Vagina (tissue), 2 donors: Measurements from ENCODE around the gene TYW5.

Source experiments
- POLR2A ChIP-seq, 2 donors: fragments of 450-650 bp; IDR thresholded peaks; one replicate each; pipeline ENCODE4 v1.6.1; 2017; ENCODE audit warnings: antibody characterized with exemption in 2 of 2, mild to moderate bottlenecking in 2 of 2, moderate library complexity in 2 of 2
- POLR2AphosphoS5 ChIP-seq, 2 donors: sonication (generic); formaldehyde crosslinking; IDR thresholded peaks; one replicate each; pipeline ENCODE4 v1.9.0; 2017; ENCODE audit warnings: antibody characterized with exemption in 2 of 2, mild to moderate bottlenecking in 2 of 2, low read depth in 1 of 2; ENCODE audit not compliant: insufficient read depth in 1 of 2
- TF ChIP-seq, protein P1 (sequence below), 3 experiments: fragments of 450-650 bp in 2 of 3; fragments of 200-600 bp in 1 of 3; sonication (generic) in 1 of 3; IDR thresholded peaks; one replicate each; pipeline ENCODE4 v1.5.1; 2017 to 2019; ENCODE audit warnings: antibody characterized with exemption in 3 of 3, mild to moderate bottlenecking in 2 of 3, moderate library complexity in 2 of 3

DNA sequence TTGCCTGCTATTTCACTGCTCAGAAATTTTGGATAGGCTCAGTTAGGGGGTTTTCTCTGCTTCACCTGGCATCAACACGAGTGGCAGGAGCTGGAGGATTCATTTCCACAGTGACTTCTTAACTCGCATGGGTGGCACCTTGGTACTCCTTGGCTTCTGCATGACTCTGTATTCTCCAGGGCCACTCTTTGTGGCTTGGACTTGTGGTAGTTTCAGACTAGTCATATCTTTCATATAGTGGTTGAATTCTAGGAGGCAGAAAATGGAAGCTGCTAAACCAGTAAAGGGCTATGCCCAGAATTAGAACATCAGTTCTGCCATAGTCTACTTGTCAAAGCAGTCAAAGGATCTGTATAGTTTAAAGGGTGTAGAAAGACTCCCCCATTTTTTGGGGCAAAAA lies 6.9 kb upstream of the TYW5 start:
- TF ChIP-seq, protein P1, sequence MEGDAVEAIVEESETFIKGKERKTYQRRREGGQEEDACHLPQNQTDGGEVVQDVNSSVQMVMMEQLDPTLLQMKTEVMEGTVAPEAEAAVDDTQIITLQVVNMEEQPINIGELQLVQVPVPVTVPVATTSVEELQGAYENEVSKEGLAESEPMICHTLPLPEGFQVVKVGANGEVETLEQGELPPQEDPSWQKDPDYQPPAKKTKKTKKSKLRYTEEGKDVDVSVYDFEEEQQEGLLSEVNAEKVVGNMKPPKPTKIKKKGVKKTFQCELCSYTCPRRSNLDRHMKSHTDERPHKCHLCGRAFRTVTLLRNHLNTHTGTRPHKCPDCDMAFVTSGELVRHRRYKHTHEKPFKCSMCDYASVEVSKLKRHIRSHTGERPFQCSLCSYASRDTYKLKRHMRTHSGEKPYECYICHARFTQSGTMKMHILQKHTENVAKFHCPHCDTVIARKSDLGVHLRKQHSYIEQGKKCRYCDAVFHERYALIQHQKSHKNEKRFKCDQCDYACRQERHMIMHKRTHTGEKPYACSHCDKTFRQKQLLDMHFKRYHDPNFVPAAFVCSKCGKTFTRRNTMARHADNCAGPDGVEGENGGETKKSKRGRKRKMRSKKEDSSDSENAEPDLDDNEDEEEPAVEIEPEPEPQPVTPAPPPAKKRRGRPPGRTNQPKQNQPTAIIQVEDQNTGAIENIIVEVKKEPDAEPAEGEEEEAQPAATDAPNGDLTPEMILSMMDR (IDR thresholded peaks at IDR 0.05): no peak
- TF ChIP-seq POLR2A (IDR thresholded peaks at IDR 0.05): no peak
- TF ChIP-seq POLR2AphosphoS5 (IDR thresholded peaks at IDR 0.05; ENCODE audit: insufficient read depth in 1 of 2, low read depth in 1 of 2): no peak
